CD4-positive, alpha-beta T cell (primary cell): Measurements from ENCODE around the gene RBBP6. TPM values are rescaled to one million over a fixed set of nuclear protein-coding genes. Genes with fewer than 3 reads are reported as not detected.
"Not testable (repeated sequence)": the region's sequence is repeated elsewhere in the genome, so short reads cannot be mapped to it uniquely, and the experiment has no call there.

Experiments
- ATAC-seq: fragments of 200-7000 bp; cut with Tn5 transposase; one replicate; pipeline ENCODE4 v1.10.0; 2022; ENCODE audit warnings: mild to moderate bottlenecking; ENCODE audit not compliant: poor library complexity
- CTCF ChIA-PET: fragments of 350-600 bp; sonication (Branson Sonifier 250); formaldehyde crosslinking; loops from one replicate; lab custom pipeline; 2021; ENCODE audit warnings: antibody characterized with exemption, inconsistent platforms; lab: Charles Lee
- POLR2A ChIA-PET: fragments of 350-600 bp; sonication (Branson Sonifier 250); formaldehyde crosslinking; loops from one replicate; lab custom pipeline; 2021; ENCODE audit warnings: antibody characterized with exemption, inconsistent platforms; lab: Charles Lee
- DNase-seq, 14 experiments: peaks; one replicate each; pipeline ENCODE4 v3.0.0-alpha.2; 2013 to 2020; ENCODE audit warnings: mixed read lengths in 2 of 14
- H3K27ac ChIP-seq, 2 donors: one replicate each; pipeline versions ENCODE4 v1.5.1 to v1.7.0; 2013; ENCODE audit warnings: low read length in 2 of 2, low read depth in 1 of 2, mild to moderate bottlenecking in 1 of 2
- H3K27me3 ChIP-seq, 2 experiments: 1 replicate in 1 of 2; 2 replicates in 1 of 2; pipeline versions ENCODE4 v1.6.1 to v1.7.0; 2013; ENCODE audit warnings: low read length in 2 of 2, control low read depth in 1 of 2, mild to moderate bottlenecking in 1 of 2, moderate library complexity in 1 of 2; ENCODE audit not compliant: insufficient read depth in 2 of 2, control insufficient read depth in 1 of 2
- H3K36me3 ChIP-seq: one replicate; pipeline ENCODE4 v1.6.1; 2013; ENCODE audit warnings: low read length, control low read depth; ENCODE audit not compliant: insufficient read depth
- H3K4me1 ChIP-seq: one replicate; pipeline ENCODE4 v1.6.1; 2013; ENCODE audit warnings: low read length, control low read depth; ENCODE audit not compliant: insufficient read depth
- H3K4me3 ChIP-seq: one replicate; pipeline ENCODE4 v1.5.1; 2013; ENCODE audit warnings: mild to moderate bottlenecking, low read length, moderate library complexity
- H3K9me3 ChIP-seq, 2 experiments: 1 replicate in 1 of 2; 2 replicates in 1 of 2; pipeline versions ENCODE4 v1.6.1 to v1.7.0; 2013; ENCODE audit warnings: low read length in 2 of 2, mild to moderate bottlenecking in 2 of 2, control low read depth in 1 of 2, moderate library complexity in 1 of 2; ENCODE audit not compliant: control insufficient read depth in 1 of 2, insufficient read depth in 1 of 2
- H3K27ac Mint-ChIP-seq: one replicate; pipeline ENCODE4 v1.8.0; 2020; ENCODE audit warnings: mixed read lengths
- H3K27me3 Mint-ChIP-seq: one replicate; pipeline ENCODE4 v1.8.0; 2021; ENCODE audit warnings: mixed read lengths
- H3K36me3 Mint-ChIP-seq: one replicate; pipeline ENCODE4 v1.8.0; 2021; ENCODE audit warnings: low read depth, mixed read lengths
- H3K4me1 Mint-ChIP-seq: one replicate; pipeline ENCODE4 v1.8.0; 2021; ENCODE audit warnings: low read depth, mixed read lengths
- H3K4me3 Mint-ChIP-seq: one replicate; pipeline ENCODE4 v1.8.0; 2020; ENCODE audit warnings: mild to moderate bottlenecking, mixed read lengths
- H3K9me3 Mint-ChIP-seq: one replicate; pipeline ENCODE4 v1.8.0; 2020; ENCODE audit warnings: mixed read lengths
- intact Hi-C, 2 experiments: fragments of 100-400 bp; cut with DNase I in 1 of 2; cut with micrococcal nuclease in 1 of 2; formaldehyde crosslinking; loops; one replicate each; pipeline versions ENCODE4 v1.15.1 to v1.9.0; 2023 to 2025; cut with DNase I, micrococcal nuclease
- total RNA-seq, 174 experiments: library from RNA in 2 of 174; stranded (reverse) in 2 of 174; gene quantifications; one replicate each; pipeline ENCODE4 v1.2.3 and lab custom pipeline; 2021 to 2026
- TF ChIP-seq, protein P1 (sequence below): fragments of 200-600 bp; IDR thresholded peaks from one replicate; pipeline ENCODE4 v1.8.0; 2022; ENCODE audit warnings: antibody characterized with exemption, mild to moderate bottlenecking

The RBBP6 gene
- total RNA-seq, 2 experiments from 2014 or later: 178 TPM

DNA sequence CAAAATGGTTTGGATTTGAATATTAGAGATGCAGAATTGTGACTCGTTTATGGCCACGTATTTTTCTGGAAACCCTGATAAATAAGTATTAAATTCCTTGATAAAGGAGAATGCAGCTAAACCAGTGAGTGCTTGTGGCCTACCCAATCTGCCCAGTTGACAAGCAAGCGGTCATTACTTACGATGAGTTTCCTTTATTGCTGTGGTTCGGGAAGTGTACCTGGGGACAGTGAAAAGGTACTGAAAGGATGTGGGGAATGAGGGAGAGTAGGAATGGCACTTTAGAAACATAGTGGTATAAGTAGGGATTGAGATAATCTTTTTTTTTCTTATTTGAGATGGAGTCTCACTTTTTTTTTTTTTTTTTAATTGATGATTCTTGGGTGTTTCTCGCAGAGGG lies 33.8 kb downstream of the RBBP6 start:
- H3K9me3 ChIP-seq: peaks cover 18 to 26% of the 10 kb centered on the region in 2 experiments
- Mint-ChIP-seq H3K27me3 (no peaks in the 10 kb centered on the region), H3K9me3 (peaks cover 13% of the 10 kb centered on the region), H3K4me1 (no peaks in the 10 kb centered on the region), H3K27ac (no peak overlapping the region), H3K4me3 (no peak overlapping the region), H3K36me3 (peaks cover 47% of the 10 kb centered on the region)
- H3K36me3 ChIP-seq: peaks cover 34% of the 10 kb centered on the region
- H3K4me3 ChIP-seq: no peak overlapping the region
- ChIA-PET CTCF (no interaction called here), POLR2A (no interaction called here)
- intact Hi-C loops: no loop called here
- TF ChIP-seq, protein P1, sequence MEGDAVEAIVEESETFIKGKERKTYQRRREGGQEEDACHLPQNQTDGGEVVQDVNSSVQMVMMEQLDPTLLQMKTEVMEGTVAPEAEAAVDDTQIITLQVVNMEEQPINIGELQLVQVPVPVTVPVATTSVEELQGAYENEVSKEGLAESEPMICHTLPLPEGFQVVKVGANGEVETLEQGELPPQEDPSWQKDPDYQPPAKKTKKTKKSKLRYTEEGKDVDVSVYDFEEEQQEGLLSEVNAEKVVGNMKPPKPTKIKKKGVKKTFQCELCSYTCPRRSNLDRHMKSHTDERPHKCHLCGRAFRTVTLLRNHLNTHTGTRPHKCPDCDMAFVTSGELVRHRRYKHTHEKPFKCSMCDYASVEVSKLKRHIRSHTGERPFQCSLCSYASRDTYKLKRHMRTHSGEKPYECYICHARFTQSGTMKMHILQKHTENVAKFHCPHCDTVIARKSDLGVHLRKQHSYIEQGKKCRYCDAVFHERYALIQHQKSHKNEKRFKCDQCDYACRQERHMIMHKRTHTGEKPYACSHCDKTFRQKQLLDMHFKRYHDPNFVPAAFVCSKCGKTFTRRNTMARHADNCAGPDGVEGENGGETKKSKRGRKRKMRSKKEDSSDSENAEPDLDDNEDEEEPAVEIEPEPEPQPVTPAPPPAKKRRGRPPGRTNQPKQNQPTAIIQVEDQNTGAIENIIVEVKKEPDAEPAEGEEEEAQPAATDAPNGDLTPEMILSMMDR: no peak
- H3K27ac ChIP-seq: no peak overlapping the region
- ATAC-seq (no peak), DNase-seq (no peak)
- H3K4me1 ChIP-seq: no peaks in the 10 kb centered on the region
- no peaks in the 10 kb centered on the region for H3K27me3 ChIP-seq

DNA sequence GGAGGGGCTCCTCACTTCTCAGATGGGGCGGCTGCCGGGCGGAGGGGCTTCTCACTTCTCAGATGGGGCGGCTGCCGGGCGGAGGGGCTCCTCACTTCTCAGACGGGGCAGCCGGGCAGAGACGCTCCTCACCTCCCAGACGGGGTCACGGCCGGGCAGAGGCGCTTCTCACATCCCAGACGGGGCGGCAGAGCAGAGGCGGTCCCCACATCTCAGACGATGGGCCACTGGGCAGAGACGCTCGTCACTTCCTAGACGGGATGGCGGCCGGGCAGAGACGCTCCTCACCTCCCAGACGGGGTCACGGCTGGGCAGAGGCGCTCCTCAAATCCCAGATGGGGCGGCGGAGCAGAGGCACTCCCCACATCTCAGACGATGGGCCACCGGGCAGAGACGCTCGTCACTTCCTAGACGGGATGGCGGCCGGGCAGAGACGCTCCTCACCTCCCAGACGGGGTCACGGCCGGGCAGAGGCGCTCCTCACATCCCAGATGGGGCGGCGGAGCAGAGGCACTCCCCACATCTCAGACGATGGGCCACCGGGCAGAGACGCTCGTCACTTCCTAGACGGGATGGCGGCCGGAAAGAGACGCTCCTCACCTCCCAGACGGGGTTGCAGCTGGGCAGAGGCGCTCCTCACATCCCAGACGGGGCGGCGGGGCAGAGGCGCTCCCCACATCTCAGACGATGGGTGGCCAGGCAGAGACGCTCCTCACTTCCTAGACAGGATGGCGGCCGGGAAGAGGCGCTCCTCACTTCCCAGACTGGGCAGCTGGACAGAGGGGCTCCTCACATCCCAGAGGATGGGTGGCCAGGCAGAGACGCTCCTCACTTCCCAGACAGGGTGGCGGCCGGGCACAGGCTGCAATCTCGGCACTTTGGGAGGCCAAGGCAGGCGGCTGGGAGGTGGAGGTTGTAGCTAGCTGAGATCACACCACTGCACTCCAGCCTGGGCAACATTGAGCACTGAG lies 35.4 kb downstream of the RBBP6 start:
- H3K27me3 ChIP-seq, H3K4me3 ChIP-seq: not testable (repeated sequence)

DNA sequence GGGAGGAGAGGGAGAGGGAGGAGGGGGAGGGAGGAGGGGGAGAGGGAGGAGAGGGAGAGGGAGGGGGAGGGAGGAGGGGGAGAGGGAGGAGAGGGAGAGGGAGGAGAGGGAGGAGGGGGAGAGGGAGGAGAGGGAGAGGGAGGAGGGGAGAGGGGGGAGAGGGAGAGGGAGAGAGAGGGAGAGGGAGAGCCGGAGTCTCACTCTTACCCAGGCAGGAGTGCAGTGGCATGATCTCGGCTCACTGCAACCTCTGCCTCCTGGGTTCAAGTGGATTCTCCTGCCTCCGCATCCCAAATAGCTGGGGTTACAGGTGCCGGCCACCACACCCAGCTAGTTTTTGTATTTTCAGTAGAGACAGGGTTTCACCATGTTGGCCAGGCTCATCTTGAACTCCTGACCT lies 36.4 kb downstream of the RBBP6 start:
- intact Hi-C loops, H3K27me3 Mint-ChIP-seq, ATAC-seq, H3K4me3 ChIP-seq, H3K27ac ChIP-seq, H3K36me3 ChIP-seq, DNase-seq, H3K4me3 Mint-ChIP-seq, H3K4me1 Mint-ChIP-seq, H3K27me3 ChIP-seq, H3K27ac Mint-ChIP-seq, POLR2A ChIA-PET, H3K4me1 ChIP-seq, CTCF ChIA-PET: not testable (repeated sequence)
- H3K36me3 Mint-ChIP-seq: peaks cover 21% of the 10 kb centered on the region
- H3K9me3 ChIP-seq: peaks cover 18 to 19% of the 10 kb centered on the region in 2 experiments
- peaks cover 10% of the 10 kb centered on the region for H3K9me3 Mint-ChIP-seq

More for the DNA sequence above, 35.4 kb downstream of the RBBP6 start:
- intact Hi-C loops, DNase-seq, H3K4me1 Mint-ChIP-seq, POLR2A ChIA-PET, H3K4me3 Mint-ChIP-seq, H3K4me1 ChIP-seq, CTCF ChIA-PET, ATAC-seq, H3K27ac ChIP-seq, H3K27ac Mint-ChIP-seq, H3K27me3 Mint-ChIP-seq: not testable (repeated sequence)
- H3K36me3 Mint-ChIP-seq: peaks cover 30% of the 10 kb centered on the region
- peaks cover 10% of the 10 kb centered on the region for H3K9me3 Mint-ChIP-seq
- H3K36me3 ChIP-seq: peaks cover 18% of the 10 kb centered on the region
- peaks cover 18 to 26% of the 10 kb centered on the region in 2 experiments for H3K9me3 ChIP-seq

DNA sequence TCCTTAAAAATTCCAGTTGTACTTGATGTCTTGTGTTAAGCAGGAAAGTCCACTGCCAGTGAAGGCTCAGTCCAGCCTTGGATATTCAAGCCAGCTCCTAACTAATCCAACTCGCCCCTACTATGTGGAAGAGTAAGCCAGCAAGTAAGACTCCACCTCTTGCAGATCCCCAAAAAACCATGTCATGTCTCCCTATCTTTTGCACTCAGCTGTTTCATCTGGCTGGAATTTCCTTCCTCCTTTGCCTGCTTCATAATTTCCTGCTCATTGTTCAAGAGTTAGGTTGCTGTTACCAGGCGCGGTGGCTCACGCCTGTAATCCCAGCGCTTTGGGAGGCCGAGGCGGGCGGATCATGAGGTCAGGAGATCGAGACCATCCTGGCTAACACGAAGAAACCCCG lies 37.8 kb downstream of the RBBP6 start:
- H3K27ac ChIP-seq: no peak overlapping the region
- no peak for ATAC-seq
- H3K9me3 ChIP-seq: peaks cover 12 to 14% of the 10 kb centered on the region in 2 experiments
- H3K27ac Mint-ChIP-seq: no peak overlapping the region
- H3K4me3 Mint-ChIP-seq: no peak overlapping the region
- H3K27me3 ChIP-seq: no peaks in the 10 kb centered on the region
- no peaks in the 10 kb centered on the region for H3K27me3 Mint-ChIP-seq
- ChIA-PET CTCF (no interaction called here), POLR2A (interaction anchor here (1.1 kb wide), 1 partner anchor 11 kb away, joined by 3 read pairs; no protein-coding TSS in a partner anchor)
- peaks cover 2% of the 10 kb centered on the region for H3K9me3 Mint-ChIP-seq
- H3K4me3 ChIP-seq: no peak overlapping the region
- DNase-seq: no peak
- TF ChIP-seq, protein P1: no peak
- intact Hi-C loops: no loop called here
- H3K4me1 Mint-ChIP-seq: no peaks in the 10 kb centered on the region
- H3K36me3 Mint-ChIP-seq: peaks cover 8% of the 10 kb centered on the region
- no peaks in the 10 kb centered on the region for H3K4me1 ChIP-seq
- no peaks in the 10 kb centered on the region for H3K36me3 ChIP-seq
